ENCODE measurements around the gene CSMD2.

DNA sequence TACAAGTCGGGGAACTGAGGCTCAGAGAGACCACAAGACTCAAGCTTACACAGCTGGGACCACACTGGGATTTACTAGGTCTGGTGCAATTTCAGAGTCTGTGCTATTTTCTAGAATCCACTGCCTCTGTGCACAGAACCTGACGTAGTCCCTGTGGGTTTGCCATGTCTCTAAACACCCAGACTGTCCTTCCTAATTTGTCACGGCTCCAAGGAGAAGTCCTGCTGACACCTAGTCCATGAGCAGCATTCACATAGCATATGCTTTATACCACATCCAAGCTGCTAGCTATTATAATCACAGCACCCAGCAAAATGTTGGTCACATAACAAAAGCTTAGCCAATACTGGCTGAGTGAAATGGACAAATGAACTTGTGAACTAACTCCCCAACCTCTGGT lies 380.2 kb downstream of the CSMD2 start:
- TF ChIP-seq, protein P1, sequence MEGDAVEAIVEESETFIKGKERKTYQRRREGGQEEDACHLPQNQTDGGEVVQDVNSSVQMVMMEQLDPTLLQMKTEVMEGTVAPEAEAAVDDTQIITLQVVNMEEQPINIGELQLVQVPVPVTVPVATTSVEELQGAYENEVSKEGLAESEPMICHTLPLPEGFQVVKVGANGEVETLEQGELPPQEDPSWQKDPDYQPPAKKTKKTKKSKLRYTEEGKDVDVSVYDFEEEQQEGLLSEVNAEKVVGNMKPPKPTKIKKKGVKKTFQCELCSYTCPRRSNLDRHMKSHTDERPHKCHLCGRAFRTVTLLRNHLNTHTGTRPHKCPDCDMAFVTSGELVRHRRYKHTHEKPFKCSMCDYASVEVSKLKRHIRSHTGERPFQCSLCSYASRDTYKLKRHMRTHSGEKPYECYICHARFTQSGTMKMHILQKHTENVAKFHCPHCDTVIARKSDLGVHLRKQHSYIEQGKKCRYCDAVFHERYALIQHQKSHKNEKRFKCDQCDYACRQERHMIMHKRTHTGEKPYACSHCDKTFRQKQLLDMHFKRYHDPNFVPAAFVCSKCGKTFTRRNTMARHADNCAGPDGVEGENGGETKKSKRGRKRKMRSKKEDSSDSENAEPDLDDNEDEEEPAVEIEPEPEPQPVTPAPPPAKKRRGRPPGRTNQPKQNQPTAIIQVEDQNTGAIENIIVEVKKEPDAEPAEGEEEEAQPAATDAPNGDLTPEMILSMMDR (conservative IDR thresholded peaks at IDR 0.05; ENCODE audit: low read depth, low read length): no peak
- TF ChIP-seq CEBPB (IDR thresholded peaks at IDR 0.05; ENCODE audit: low read depth, low read length): no peak
- no peak for TF ChIP-seq RFX5 (IDR thresholded peaks at IDR 0.05; ENCODE audit: low read depth, low read length)
- no peak for TF ChIP-seq POLR2A (IDR thresholded peaks at IDR 0.05; ENCODE audit: low read depth, low read length)
- TF ChIP-seq, protein P2, sequence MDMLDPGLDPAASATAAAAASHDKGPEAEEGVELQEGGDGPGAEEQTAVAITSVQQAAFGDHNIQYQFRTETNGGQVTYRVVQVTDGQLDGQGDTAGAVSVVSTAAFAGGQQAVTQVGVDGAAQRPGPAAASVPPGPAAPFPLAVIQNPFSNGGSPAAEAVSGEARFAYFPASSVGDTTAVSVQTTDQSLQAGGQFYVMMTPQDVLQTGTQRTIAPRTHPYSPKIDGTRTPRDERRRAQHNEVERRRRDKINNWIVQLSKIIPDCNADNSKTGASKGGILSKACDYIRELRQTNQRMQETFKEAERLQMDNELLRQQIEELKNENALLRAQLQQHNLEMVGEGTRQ (IDR thresholded peaks at IDR 0.05; ENCODE audit: low read depth, low read length): no peak
- no peak for TF ChIP-seq FOS (IDR thresholded peaks at IDR 0.05; ENCODE audit: low read depth, low read length)
- no peak for TF ChIP-seq RAD21 (IDR thresholded peaks at IDR 0.05; ENCODE audit: low read length)
- TF ChIP-seq BHLHE40 (IDR thresholded peaks at IDR 0.05; ENCODE audit: low read depth, low read length): no peak
- TF ChIP-seq MAZ (IDR thresholded peaks at IDR 0.05; ENCODE audit: borderline replicate concordance, low read depth, low read length): no peak
- no peak for TF ChIP-seq MAFK (IDR thresholded peaks at IDR 0.05; ENCODE audit: low read depth, low read length)
